Measurements from ENCODE around the gene SHISA6. TPM values are rescaled to one million over a fixed set of nuclear protein-coding genes. Genes with fewer than 3 reads are reported as not detected.

SHISA6 gene
- total and polyA plus RNA-seq, 4 donors: not detected

DNA sequence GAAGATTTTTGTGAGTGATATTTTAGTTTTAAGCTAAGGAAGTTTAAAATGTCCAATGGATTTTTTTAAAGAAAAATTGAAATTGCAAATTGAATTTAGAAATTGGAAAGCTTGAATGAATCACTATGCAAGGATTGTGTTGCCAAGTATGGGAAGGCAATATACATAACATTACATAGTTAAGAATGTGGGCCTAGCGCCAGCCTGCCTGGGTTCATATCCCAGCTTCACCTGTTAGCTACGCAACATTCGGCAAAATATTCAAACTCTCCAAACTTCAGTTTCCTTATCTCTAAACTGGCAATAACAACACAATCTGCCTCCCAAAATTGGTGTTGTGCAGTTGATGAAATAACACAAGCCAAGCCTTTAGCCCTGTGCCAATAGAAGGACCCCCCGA lies 306.8 kb downstream of the SHISA6 start:
- H3K27ac ChIP-seq (ENCODE audit: low read depth in 1 of 2, low read length in 2 of 2): no peak overlapping the region
- H3K9me3 ChIP-seq (ENCODE audit: control insufficient read depth in 4 of 4, low read length in 3 of 4): peaks cover 0 to 1% (median under 1%) of the 10 kb centered on the region in 4 donors
- no peak overlapping the region for H3K9ac ChIP-seq (ENCODE audit: low read depth in 1 of 2, low read length in 2 of 2)
- H3K4me1 ChIP-seq (ENCODE audit: control insufficient read depth in 4 of 4, insufficient read depth in 4 of 4, low read length in 3 of 4): no peaks in the 10 kb centered on the region
- WGBS: 94% methylated on average over 4 of the region's 4 CpGs
- no peak for DNase-seq (ENCODE audit: low spot score)
- no peaks in the 10 kb centered on the region for H3K27me3 ChIP-seq (ENCODE audit: control insufficient read depth in 4 of 4, insufficient read depth in 4 of 4, low read length in 3 of 4)
- H3K4me3 ChIP-seq (ENCODE audit: low read depth in 1 of 3, low read length in 3 of 3): no peak overlapping the region
- TF ChIP-seq YY1 (IDR thresholded peaks at IDR 0.05): no peak
- H3K36me3 ChIP-seq (ENCODE audit: control insufficient read depth in 4 of 4, insufficient read depth in 3 of 4, low read depth in 1 of 4, low read length in 3 of 4): no peaks in the 10 kb centered on the region

DNA sequence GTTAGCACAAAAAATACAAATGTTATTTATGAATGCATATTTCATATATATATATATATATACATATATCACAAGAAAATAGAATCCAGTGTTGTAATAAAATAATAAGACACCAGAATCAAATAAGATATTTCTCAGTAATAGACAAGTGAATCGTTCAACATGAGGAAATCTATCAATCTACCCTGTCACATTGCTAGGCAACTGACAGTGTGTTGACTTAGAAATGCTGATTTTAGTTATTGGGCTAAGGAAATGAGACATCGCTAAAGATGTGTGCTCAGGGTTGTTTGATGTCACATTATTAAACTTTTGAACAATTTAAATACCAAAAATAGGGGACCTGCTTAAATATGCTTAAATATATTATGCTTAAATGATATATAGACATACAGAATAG lies 307.4 kb downstream of the SHISA6 start:
- DNase-seq (ENCODE audit: low spot score): no peak
- Histone ChIP-seq H3K27me3 (ENCODE audit: control insufficient read depth in 4 of 4, insufficient read depth in 4 of 4, low read length in 3 of 4) (no peaks in the 10 kb centered on the region), H3K4me3 (ENCODE audit: low read depth in 1 of 3, low read length in 3 of 3) (no peak overlapping the region), H3K27ac (ENCODE audit: low read depth in 1 of 2, low read length in 2 of 2) (no peak overlapping the region), H3K36me3 (ENCODE audit: control insufficient read depth in 4 of 4, insufficient read depth in 3 of 4, low read depth in 1 of 4, low read length in 3 of 4) (no peaks in the 10 kb centered on the region), H3K9me3 (ENCODE audit: control insufficient read depth in 4 of 4, low read length in 3 of 4) (peaks cover 0 to 1% (median 0%) of the 10 kb centered on the region in 4 donors), H3K4me1 (ENCODE audit: control insufficient read depth in 4 of 4, insufficient read depth in 4 of 4, low read length in 3 of 4) (no peaks in the 10 kb centered on the region), H3K9ac (ENCODE audit: low read depth in 1 of 2, low read length in 2 of 2) (no peak overlapping the region)
- WGBS: 66% methylated on average over 2 of the region's 2 CpGs
- no peak for TF ChIP-seq HNF4A (conservative IDR thresholded peaks at IDR 0.05)
- TF ChIP-seq, protein P1, sequence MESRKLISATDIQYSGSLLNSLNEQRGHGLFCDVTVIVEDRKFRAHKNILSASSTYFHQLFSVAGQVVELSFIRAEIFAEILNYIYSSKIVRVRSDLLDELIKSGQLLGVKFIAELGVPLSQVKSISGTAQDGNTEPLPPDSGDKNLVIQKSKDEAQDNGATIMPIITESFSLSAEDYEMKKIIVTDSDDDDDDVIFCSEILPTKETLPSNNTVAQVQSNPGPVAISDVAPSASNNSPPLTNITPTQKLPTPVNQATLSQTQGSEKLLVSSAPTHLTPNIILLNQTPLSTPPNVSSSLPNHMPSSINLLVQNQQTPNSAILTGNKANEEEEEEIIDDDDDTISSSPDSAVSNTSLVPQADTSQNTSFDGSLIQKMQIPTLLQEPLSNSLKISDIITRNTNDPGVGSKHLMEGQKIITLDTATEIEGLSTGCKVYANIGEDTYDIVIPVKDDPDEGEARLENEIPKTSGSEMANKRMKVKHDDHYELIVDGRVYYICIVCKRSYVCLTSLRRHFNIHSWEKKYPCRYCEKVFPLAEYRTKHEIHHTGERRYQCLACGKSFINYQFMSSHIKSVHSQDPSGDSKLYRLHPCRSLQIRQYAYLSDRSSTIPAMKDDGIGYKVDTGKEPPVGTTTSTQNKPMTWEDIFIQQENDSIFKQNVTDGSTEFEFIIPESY (IDR thresholded peaks at IDR 0.05): no peak
- no peak for TF ChIP-seq EGR1 (IDR thresholded peaks at IDR 0.05; ENCODE audit: low read depth in 2 of 2)
- TF ChIP-seq, protein P2, sequence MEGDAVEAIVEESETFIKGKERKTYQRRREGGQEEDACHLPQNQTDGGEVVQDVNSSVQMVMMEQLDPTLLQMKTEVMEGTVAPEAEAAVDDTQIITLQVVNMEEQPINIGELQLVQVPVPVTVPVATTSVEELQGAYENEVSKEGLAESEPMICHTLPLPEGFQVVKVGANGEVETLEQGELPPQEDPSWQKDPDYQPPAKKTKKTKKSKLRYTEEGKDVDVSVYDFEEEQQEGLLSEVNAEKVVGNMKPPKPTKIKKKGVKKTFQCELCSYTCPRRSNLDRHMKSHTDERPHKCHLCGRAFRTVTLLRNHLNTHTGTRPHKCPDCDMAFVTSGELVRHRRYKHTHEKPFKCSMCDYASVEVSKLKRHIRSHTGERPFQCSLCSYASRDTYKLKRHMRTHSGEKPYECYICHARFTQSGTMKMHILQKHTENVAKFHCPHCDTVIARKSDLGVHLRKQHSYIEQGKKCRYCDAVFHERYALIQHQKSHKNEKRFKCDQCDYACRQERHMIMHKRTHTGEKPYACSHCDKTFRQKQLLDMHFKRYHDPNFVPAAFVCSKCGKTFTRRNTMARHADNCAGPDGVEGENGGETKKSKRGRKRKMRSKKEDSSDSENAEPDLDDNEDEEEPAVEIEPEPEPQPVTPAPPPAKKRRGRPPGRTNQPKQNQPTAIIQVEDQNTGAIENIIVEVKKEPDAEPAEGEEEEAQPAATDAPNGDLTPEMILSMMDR (IDR thresholded peaks at IDR 0.05; ENCODE audit: low read depth, low read length, missing input control): no peak
- TF ChIP-seq FOXA2 (IDR thresholded peaks at IDR 0.05): no peak
- no peak for TF ChIP-seq GABPA (IDR thresholded peaks at IDR 0.05 in 1 of 2, conservative IDR thresholded peaks at IDR 0.05 in 1 of 2)
- TF ChIP-seq YY1 (IDR thresholded peaks at IDR 0.05): no peak
- no peak for TF ChIP-seq FOXA1 (IDR thresholded peaks at IDR 0.05)
- TF ChIP-seq SP1 (IDR thresholded peaks at IDR 0.05): no peak
- no peak for TF ChIP-seq RXRA (IDR thresholded peaks at IDR 0.05)
- no peak for TF ChIP-seq JUND (IDR thresholded peaks at IDR 0.05)

DNA sequence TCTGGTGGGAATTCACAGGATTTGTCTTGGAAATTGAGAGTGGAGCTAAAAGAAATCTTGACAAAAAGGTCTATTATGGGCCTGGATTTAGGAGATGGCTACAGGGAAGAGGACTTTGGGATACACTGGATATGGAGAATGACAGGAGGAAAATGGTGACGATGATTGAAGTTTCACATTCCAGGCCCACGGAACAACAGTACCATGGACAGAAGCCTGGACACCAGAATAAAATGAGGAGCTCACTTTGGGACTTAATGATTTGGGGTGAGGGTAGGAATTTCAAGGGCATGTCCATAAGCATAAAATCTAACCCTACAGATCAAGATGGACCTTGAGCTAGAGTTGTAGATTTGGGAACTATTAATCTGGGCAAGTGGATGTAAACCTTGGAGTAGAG lies 309.4 kb downstream of the SHISA6 start:
- H3K4me1 ChIP-seq (ENCODE audit: control insufficient read depth in 4 of 4, insufficient read depth in 4 of 4, low read length in 3 of 4): no peaks in the 10 kb centered on the region
- H3K4me3 ChIP-seq (ENCODE audit: low read depth in 1 of 3, low read length in 3 of 3): no peak overlapping the region
- DNase-seq (ENCODE audit: low spot score): no peak
- no peaks in the 10 kb centered on the region for H3K36me3 ChIP-seq (ENCODE audit: control insufficient read depth in 4 of 4, insufficient read depth in 3 of 4, low read depth in 1 of 4, low read length in 3 of 4)
- no peak for TF ChIP-seq RAD21 (IDR thresholded peaks at IDR 0.05)
- TF ChIP-seq, protein P2 (IDR thresholded peaks at IDR 0.05; ENCODE audit: low read depth, low read length, missing input control): no peak
- TF ChIP-seq YY1 (IDR thresholded peaks at IDR 0.05): no peak
- TF ChIP-seq, protein P3, sequence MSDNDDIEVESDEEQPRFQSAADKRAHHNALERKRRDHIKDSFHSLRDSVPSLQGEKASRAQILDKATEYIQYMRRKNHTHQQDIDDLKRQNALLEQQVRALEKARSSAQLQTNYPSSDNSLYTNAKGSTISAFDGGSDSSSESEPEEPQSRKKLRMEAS (IDR thresholded peaks at IDR 0.05): no peak
- peaks cover 0 to 1% (median 0%) of the 10 kb centered on the region in 4 donors for H3K9me3 ChIP-seq (ENCODE audit: control insufficient read depth in 4 of 4, low read length in 3 of 4)
- no peak overlapping the region for H3K9ac ChIP-seq (ENCODE audit: low read depth in 1 of 2, low read length in 2 of 2)
- H3K27me3 ChIP-seq (ENCODE audit: control insufficient read depth in 4 of 4, insufficient read depth in 4 of 4, low read length in 3 of 4): no peaks in the 10 kb centered on the region
- WGBS: 88% methylated on average over 2 of the region's 2 CpGs
- H3K27ac ChIP-seq (ENCODE audit: low read depth in 1 of 2, low read length in 2 of 2): no peak overlapping the region

All from liver (tissue), 9 donors.